A673 (cell line): ENCODE measurements around the gene CNTN1.

ENCODE experiments used
- CTCF ChIP-seq: fragments of 300-800, 200-600 bp; sonication (generic); conservative IDR thresholded peaks from 2 replicates; pipeline ENCODE4 v1.5.1; 2017; ENCODE audit warnings: low read depth, mild to moderate bottlenecking, antibody characterized with exemption, low read length, moderate library complexity, mixed read lengths
- EZH2 ChIP-seq: fragments of 200-600 bp; sonication (generic); IDR thresholded peaks from 2 replicates; pipeline ENCODE4 v1.6.1; 2017; ENCODE audit warnings: borderline replicate concordance, low read depth, mild to moderate bottlenecking, mixed read lengths, antibody characterized with exemption, low read length; ENCODE audit not compliant: poor library complexity, severe bottlenecking

GRCh38 chr12:40749863-40750262, 57.6 kb downstream of the CNTN1 start:
- TF ChIP-seq CTCF = no peak
- TF ChIP-seq EZH2 = no peak
